Erythroblast (primary cell): ENCODE data around the gene RPL15.
A peak's percentile ranks its signal among the peaks of the same experiment; 100 is the strongest.

Source experiments
- DNase-seq, 2 experiments: peaks; one replicate each; lab custom pipeline; 2025; lab: John Stamatoyannopoulos, UW
- GATA1 ChIP-seq: IDR thresholded peaks from 2 replicates; pipeline ENCODE4 v1.6.1; 2011; ENCODE audit warnings: low read depth, mild to moderate bottlenecking, control low read depth, low read length, moderate library complexity
- POLR2A ChIP-seq: IDR thresholded peaks from 2 replicates; pipeline ENCODE4 v1.6.1; 2011; ENCODE audit warnings: mild to moderate bottlenecking, low read length

The RPL15 gene

GRCh38 chr3:23880703-23881339 is 36.1 kb upstream of the RPL15 start:
- TF ChIP-seq POLR2A (no peak), GATA1 (no peak)
- no peak for DNase-seq

GRCh38 chr3:23881993-23882392 is 34.9 kb upstream of the RPL15 start:
- peak in 1 of 2 experiments; percentile 7 for DNase-seq

DNA sequence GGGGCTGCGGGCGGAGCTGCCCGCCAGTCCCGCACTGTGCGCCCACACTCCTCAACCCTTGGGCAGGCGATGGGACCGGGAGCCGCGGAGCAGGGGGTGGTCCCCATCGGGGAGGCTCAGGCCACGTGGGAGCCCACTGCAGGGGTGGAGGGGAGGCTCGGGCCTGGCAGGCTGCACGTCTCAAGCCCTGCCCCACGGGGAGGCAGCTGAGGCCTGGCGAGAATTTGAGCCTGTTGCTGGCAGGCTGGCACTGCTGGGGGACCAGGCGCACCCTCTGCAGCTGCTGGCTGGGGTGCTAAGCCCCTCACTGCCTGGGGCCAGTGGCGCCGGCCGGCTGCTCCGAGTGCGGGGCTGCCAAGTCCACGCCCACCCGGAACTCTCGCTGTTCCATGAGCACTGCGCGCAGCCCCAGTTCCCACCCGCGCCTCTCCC is 34.4 kb upstream of the RPL15 start:
- TF ChIP-seq POLR2A (no peak), GATA1 (no peak)
- DNase-seq, result no peak

GRCh38 chr3:23884481-23884880 is 32.5 kb upstream of the RPL15 start:
- no peak for TF ChIP-seq GATA1
- no peak for TF ChIP-seq POLR2A
- DNase-seq, result peak; percentile 4 to 10

DNA sequence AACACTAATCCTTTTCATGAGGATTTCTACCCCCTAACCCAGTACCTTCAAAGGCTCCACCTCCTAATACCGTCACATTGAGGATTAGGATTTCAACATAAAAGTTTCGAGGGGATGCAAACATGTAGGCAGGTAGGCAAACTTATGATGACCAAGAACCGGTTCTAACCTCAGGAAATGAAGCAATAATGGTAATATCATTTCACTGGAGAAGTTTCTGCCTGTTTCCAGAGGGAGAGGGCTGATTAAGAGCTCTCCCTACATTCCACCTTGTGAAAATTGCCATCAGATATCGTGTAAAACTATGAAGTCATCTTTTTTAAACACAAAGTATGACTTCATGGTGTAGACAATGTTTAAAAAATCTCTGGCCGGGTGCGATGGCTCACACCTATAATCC is 31.7 kb upstream of the RPL15 start:
- DNase-seq, result no peak
- no peak for TF ChIP-seq POLR2A
- TF ChIP-seq GATA1, result no peak

DNA sequence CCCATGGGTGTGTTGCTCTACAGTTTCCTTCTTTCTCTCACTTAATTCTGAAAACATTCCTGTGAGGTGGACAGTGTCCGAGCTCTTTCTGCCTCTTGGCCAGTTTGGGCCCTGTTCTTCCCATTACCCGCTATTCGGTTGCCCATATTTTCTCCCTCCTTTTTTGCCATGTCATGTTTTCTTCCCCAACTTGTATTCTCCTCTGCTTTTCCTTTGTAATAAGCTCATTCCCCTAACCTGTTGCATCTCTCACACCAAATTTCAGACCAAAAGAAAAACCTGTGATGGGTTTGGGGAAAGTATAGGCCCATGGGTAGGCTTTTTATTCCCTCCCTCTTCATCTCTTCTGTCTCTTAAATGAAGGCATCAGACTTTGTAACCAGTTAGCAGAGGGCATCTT is 30.6 kb upstream of the RPL15 start:
- TF ChIP-seq POLR2A, result no peak
- no peak for TF ChIP-seq GATA1
- DNase-seq, result no peak

DNA sequence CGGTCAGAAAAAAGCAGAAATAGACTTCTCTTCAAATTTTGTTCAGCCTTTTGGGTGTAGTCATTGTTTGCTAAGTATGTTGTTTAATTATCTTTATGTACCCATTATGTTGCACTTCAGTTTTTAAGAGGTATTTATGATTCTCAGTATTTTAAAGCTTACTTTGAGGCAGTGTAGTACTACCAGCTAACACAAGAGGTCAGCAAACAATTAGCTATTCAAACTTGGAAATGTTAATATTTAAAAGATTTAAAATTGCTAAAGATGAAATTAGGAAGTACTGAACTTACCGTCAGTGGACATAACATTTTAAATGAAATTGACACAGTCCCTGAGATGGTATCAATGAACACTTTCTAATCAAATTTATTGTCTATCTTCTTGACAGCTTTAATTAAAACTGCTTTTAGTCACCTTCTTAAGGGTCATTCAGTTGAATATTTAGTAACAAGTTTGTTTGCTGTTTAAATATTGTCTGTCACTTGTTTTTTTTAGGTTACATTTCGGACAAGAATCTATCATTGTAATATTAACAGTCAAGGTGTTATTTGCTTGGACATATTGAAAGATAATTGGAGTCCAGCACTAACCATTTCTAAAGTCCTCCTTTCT is 28.2 kb upstream of the RPL15 start:
- TF ChIP-seq GATA1, result no peak
- TF ChIP-seq POLR2A, result no peak
- peak; percentile 39 to 70 for DNase-seq

- DNase-seq, result no peak
- TF ChIP-seq GATA1 (no peak), POLR2A (no peak)
Measured at GRCh38 chr3:23889386-23889785, 27.5 kb upstream of the RPL15 start.

DNA sequence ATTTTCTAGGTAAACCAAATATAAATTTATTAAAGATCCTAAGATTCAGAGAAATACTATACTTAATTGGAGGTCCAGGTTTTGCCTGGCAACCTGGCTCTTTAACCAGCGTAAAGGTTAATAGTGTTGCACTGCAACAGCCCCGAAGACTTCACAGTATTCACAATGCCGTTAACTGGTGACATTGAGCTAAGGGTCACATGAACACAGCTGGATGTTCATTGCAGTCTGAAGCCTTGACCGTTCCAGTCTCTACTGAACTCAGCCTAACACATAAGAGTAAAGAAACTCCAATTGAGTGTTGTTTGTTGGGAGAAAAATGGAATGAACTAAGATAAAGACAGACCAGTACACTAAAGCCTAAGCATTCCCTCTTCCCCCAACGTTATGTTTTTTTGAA is 27.0 kb upstream of the RPL15 start:
- no peak for DNase-seq
- TF ChIP-seq POLR2A, result no peak
- no peak for TF ChIP-seq GATA1

GRCh38 chr3:23894254-23895061 is 22.5 kb upstream of the RPL15 start:
- no peak for DNase-seq
- TF ChIP-seq GATA1 (no peak), POLR2A (no peak)

DNA sequence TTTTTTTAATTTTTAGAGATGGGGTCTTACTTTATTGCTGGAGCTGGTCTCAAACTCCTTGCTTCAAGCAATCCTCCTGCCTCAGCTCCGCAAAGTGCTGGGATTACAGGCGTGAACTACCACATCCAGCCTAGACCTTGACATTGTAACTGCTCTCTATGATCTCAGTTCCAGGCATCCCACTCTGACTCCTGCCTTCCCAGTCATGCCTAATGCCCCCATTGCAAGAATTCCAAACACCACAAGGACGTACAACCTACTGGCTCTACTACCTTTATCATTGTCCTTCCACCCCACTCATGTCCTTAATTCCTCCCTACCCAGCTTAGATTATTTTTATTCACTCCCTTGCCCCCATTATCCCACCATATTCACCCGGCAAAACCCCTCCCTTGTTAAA is 21.8 kb upstream of the RPL15 start:
- no peak for TF ChIP-seq GATA1
- TF ChIP-seq POLR2A, result no peak
- DNase-seq, result no peak

GRCh38 chr3:23900744-23901143 is 16.2 kb upstream of the RPL15 start:
- no peak for TF ChIP-seq POLR2A
- TF ChIP-seq GATA1, result no peak
- no peak for DNase-seq

- no peak for TF ChIP-seq POLR2A
- TF ChIP-seq GATA1, result no peak
- no peak for DNase-seq
Measured at GRCh38 chr3:23904545-23904944, 12.4 kb upstream of the RPL15 start.

DNA sequence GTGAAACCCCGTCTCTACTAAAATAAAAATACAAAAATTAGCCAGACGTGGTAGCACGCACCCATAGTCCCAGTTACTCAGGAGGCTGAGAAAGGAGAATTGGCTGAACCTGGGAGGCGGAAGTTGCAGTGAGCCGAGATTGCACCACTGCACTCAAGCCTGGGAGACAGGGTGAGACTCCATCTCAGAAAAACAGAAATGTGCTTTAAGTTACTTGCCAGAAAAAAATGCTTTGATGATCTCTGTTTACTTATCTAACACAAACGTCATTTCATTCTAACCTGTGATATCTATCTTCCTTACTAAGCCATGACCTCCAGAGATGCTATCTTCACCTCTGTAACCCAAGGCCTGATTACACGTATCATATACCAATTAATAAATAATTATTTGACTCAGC is 7.6 kb upstream of the RPL15 start:
- DNase-seq, result no peak
- TF ChIP-seq GATA1 (no peak), POLR2A (no peak)
